CD4-positive, CD25-positive, alpha-beta regulatory T cell (primary cell): ENCODE measurements around the gene TMEM43. TPM values are rescaled to one million over a fixed set of nuclear protein-coding genes. Genes with fewer than 3 reads are reported as not detected.

Experiments used
- ATAC-seq, 2 donors: fragments of 150-1000 bp; cut with Tn5 transposase; one replicate each; pipeline ENCODE4 v1.10.0; 2021; ENCODE audit warnings: low read depth in 2 of 2, moderate number of reproducible peaks in 2 of 2, moderate library complexity in 1 of 2
- DNase-seq, 3 donors: peaks; one replicate each; pipeline versions ENCODE4 v3.0.0 to v3.0.0-alpha.2; 2012 to 2022; ENCODE audit warnings: mixed read lengths in 1 of 3
- H3K27ac ChIP-seq: one replicate; pipeline ENCODE4 v1.7.0; 2013; ENCODE audit warnings: mild to moderate bottlenecking, low read length; ENCODE audit not compliant: insufficient read depth, poor library complexity, severe bottlenecking
- H3K27me3 ChIP-seq: one replicate; pipeline ENCODE4 v1.7.0; 2013; ENCODE audit warnings: low read length; ENCODE audit not compliant: control insufficient read depth, insufficient read depth
- H3K36me3 ChIP-seq: one replicate; pipeline ENCODE4 v1.7.0; 2013; ENCODE audit warnings: mild to moderate bottlenecking, low read length, moderate library complexity; ENCODE audit not compliant: control insufficient read depth, insufficient read depth
- H3K4me1 ChIP-seq: 2 replicates; pipeline ENCODE4 v1.7.0; 2013; ENCODE audit warnings: mild to moderate bottlenecking, low read length; ENCODE audit not compliant: insufficient read depth, control insufficient read depth, poor library complexity, severe bottlenecking
- H3K4me3 ChIP-seq: one replicate; pipeline ENCODE4 v1.7.0; 2013; ENCODE audit warnings: low read depth, mild to moderate bottlenecking, low read length, moderate library complexity
- H3K9me3 ChIP-seq, 2 experiments: 1 replicate in 1 of 2; 2 replicates in 1 of 2; pipeline ENCODE4 v1.7.0; 2013; ENCODE audit warnings: low read length in 2 of 2, mild to moderate bottlenecking in 1 of 2, moderate library complexity in 1 of 2; ENCODE audit not compliant: control insufficient read depth in 2 of 2
- H3K27ac Mint-ChIP-seq, 3 donors: one replicate each; pipeline ENCODE4 v1.8.0; 2020 to 2022; ENCODE audit warnings: mild to moderate bottlenecking in 3 of 3, mixed read lengths in 3 of 3, moderate library complexity in 2 of 3
- H3K27me3 Mint-ChIP-seq: one replicate; pipeline ENCODE4 v1.8.0; 2022; ENCODE audit warnings: mild to moderate bottlenecking, mixed read lengths
- H3K36me3 Mint-ChIP-seq: one replicate; pipeline ENCODE4 v1.8.0; 2020; ENCODE audit warnings: mixed read lengths
- H3K4me1 Mint-ChIP-seq, 4 donors: one replicate each; pipeline ENCODE4 v1.8.0; 2020 to 2022; ENCODE audit warnings: mixed read lengths in 4 of 4, mild to moderate bottlenecking in 1 of 4
- H3K4me3 Mint-ChIP-seq, 4 donors: one replicate each; pipeline ENCODE4 v1.8.0; 2020 to 2022; ENCODE audit warnings: mild to moderate bottlenecking in 4 of 4, mixed read lengths in 4 of 4, moderate library complexity in 3 of 4
- H3K9me3 Mint-ChIP-seq, 7 donors: one replicate each; pipeline ENCODE4 v1.8.0; 2020 to 2022; ENCODE audit warnings: mixed read lengths in 7 of 7, mild to moderate bottlenecking in 3 of 7, moderate library complexity in 2 of 7
- polyA plus RNA-seq, 4 donors: library from polyadenylated mRNA; unstranded; fragments of 300-500 nt; fragmentation: Illumina TruSeq; gene quantifications; one replicate each; pipeline ENCODE4 v1.2.3, GENCODE V29; 2021
- total RNA-seq: library from RNA; stranded (reverse); gene quantifications from one replicate; pipeline ENCODE4 v1.2.3, GENCODE V29; 2022

The TMEM43 gene
- total and polyA plus RNA-seq, 5 donors from 2014 or later: 50.2 to 81.0 (median 74.3) TPM

DNA sequence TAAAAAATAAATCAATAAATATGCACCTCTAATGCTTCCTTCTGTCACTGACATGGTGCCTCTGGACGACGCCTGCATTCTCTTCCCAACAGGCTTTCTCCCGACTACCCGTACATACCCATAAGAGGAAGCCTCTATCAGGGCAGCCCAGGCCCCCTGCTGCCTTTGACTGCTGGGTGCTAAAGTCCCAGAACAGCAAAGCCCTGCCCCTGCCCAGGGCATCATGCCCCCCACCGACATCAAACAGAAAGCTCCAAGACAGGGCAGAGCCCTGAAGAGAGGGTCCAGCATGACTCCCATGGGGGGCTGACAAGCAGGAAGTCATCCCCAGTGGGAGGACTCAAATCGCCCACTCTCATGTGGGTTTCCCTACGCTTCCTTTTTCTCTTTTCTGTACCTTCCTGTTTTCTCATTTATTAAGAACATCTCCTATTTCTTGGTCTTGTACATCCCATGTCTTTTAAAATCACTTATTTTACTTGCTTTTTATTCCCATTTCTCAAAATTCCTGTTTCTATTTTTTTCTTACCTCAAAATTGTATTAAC is 30.1 kb downstream of the TMEM43 start:
- Mint-ChIP-seq H3K27ac (peak overlapping the region in 1 of 3 donors; percentile 71), H3K4me1 (peaks cover 6 to 14% (median 10%) of the 10 kb centered on the region in 4 donors), H3K36me3 (peaks cover 64% of the 10 kb centered on the region), H3K4me3 (no peak overlapping the region), H3K27me3 (no peaks in the 10 kb centered on the region), H3K9me3 (peaks cover 0 to 4% (median 0%) of the 10 kb centered on the region in 7 donors)
- DNase-seq: no peak
- no peaks in the 10 kb centered on the region for H3K9me3 ChIP-seq
- H3K36me3 ChIP-seq: peaks cover 84% of the 10 kb centered on the region
- no peaks in the 10 kb centered on the region for H3K27me3 ChIP-seq
- H3K27ac ChIP-seq: no peak overlapping the region
- no peak overlapping the region for H3K4me3 ChIP-seq
- H3K4me1 ChIP-seq: no peaks in the 10 kb centered on the region
- ATAC-seq: no peak

GRCh38 chr3:14156201-14156600 is 31.3 kb downstream of the TMEM43 start:
- DNase-seq: no peak
- no peak overlapping the region for H3K27ac ChIP-seq
- H3K4me1 ChIP-seq: no peaks in the 10 kb centered on the region
- Mint-ChIP-seq H3K27me3 (no peaks in the 10 kb centered on the region), H3K4me1 (peaks cover 6 to 14% (median 10%) of the 10 kb centered on the region in 4 donors), H3K9me3 (peaks cover 0 to 5% (median 2%) of the 10 kb centered on the region in 7 donors), H3K36me3 (peaks cover 68% of the 10 kb centered on the region), H3K27ac (peak overlapping the region; percentile 16 to 53 (median 52)), H3K4me3 (no peak overlapping the region)
- H3K4me3 ChIP-seq: no peak overlapping the region
- no peak for ATAC-seq
- peaks cover 3 to 6% of the 10 kb centered on the region in 2 experiments for H3K9me3 ChIP-seq
- H3K27me3 ChIP-seq: no peaks in the 10 kb centered on the region
- peaks cover 87% of the 10 kb centered on the region for H3K36me3 ChIP-seq

GRCh38 chr3:14156843-14157561 is 32.1 kb downstream of the TMEM43 start:
- Mint-ChIP-seq H3K4me3 (no peak overlapping the region), H3K27me3 (no peaks in the 10 kb centered on the region), H3K36me3 (peaks cover 76% of the 10 kb centered on the region), H3K9me3 (peaks cover 0 to 13% (median 4%) of the 10 kb centered on the region in 7 donors), H3K4me1 (peaks cover 6 to 14% (median 10%) of the 10 kb centered on the region in 4 donors), H3K27ac (peak overlapping the region in 2 of 3 donors; percentile 12 to 16)
- DNase-seq (no peak), ATAC-seq (no peak)
- no peaks in the 10 kb centered on the region for H3K27me3 ChIP-seq
- peaks cover 88% of the 10 kb centered on the region for H3K36me3 ChIP-seq
- no peaks in the 10 kb centered on the region for H3K4me1 ChIP-seq
- no peak overlapping the region for H3K27ac ChIP-seq
- H3K4me3 ChIP-seq: no peak overlapping the region
- peaks cover 11 to 13% of the 10 kb centered on the region in 2 experiments for H3K9me3 ChIP-seq

GRCh38 chr3:14157951-14158350 is 33.1 kb downstream of the TMEM43 start:
- no peak overlapping the region for H3K27ac ChIP-seq
- peak overlapping the region in 1 of 3 donors; percentile 64 for H3K27ac Mint-ChIP-seq
- H3K27me3 Mint-ChIP-seq: no peaks in the 10 kb centered on the region
- H3K36me3 Mint-ChIP-seq: peaks cover 82% of the 10 kb centered on the region
- peaks cover 0 to 20% (median 8%) of the 10 kb centered on the region in 7 donors for H3K9me3 Mint-ChIP-seq
- no peaks in the 10 kb centered on the region for H3K4me1 ChIP-seq
- peaks cover 90% of the 10 kb centered on the region for H3K36me3 ChIP-seq
- peaks cover 6 to 14% (median 10%) of the 10 kb centered on the region in 4 donors for H3K4me1 Mint-ChIP-seq
- H3K4me3 ChIP-seq: no peak overlapping the region
- peaks cover 18% of the 10 kb centered on the region in 2 experiments for H3K9me3 ChIP-seq
- ATAC-seq (no peak), DNase-seq (no peak)
- H3K27me3 ChIP-seq: no peaks in the 10 kb centered on the region
- H3K4me3 Mint-ChIP-seq: no peak overlapping the region

DNA sequence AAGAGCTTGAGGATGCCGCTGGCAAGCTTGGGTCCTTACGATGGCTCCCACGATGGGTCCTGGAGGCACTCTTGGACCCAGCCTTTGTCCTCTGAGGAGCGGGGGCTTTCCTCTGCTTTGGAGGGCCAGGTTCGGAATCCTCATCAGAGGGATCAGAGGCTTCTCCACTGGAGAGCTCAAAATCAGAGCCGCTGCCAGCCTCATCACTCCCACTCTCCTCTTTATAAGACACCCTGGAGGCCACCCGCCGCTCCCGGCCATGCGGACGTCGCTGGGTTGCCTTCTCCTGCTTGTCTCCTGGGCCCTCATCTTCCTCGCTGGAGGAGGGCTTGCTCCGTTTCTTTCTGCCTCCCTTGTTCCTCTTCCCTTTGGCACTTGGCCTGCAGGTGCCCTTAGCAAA is 33.5 kb downstream of the TMEM43 start:
- ATAC-seq: no peak
- Mint-ChIP-seq H3K4me3 (no peak overlapping the region), H3K4me1 (peaks cover 5 to 15% (median 10%) of the 10 kb centered on the region in 4 donors), H3K36me3 (peaks cover 86% of the 10 kb centered on the region), H3K27me3 (no peaks in the 10 kb centered on the region), H3K9me3 (peaks cover 0 to 20% (median 8%) of the 10 kb centered on the region in 7 donors), H3K27ac (peak overlapping the region in 2 of 3 donors; percentile 23 to 64)
- Histone ChIP-seq H3K4me1 (no peaks in the 10 kb centered on the region), H3K27me3 (no peaks in the 10 kb centered on the region), H3K27ac (no peak overlapping the region), H3K36me3 (peaks cover 90% of the 10 kb centered on the region), H3K4me3 (no peak overlapping the region), H3K9me3 (peaks cover 18% of the 10 kb centered on the region in 2 experiments)
- no peak for DNase-seq

- Mint-ChIP-seq H3K4me3 (no peak overlapping the region), H3K9me3 (peaks cover 0 to 20% (median 7%) of the 10 kb centered on the region in 7 donors), H3K4me1 (peaks cover 0 to 15% (median 8%) of the 10 kb centered on the region in 4 donors), H3K27me3 (no peaks in the 10 kb centered on the region), H3K27ac (no peak overlapping the region), H3K36me3 (peaks cover 88% of the 10 kb centered on the region)
- Histone ChIP-seq H3K4me3 (no peak overlapping the region), H3K27ac (no peak overlapping the region), H3K27me3 (no peaks in the 10 kb centered on the region), H3K4me1 (no peaks in the 10 kb centered on the region), H3K36me3 (peaks cover 91% of the 10 kb centered on the region), H3K9me3 (peaks cover 18% of the 10 kb centered on the region in 2 experiments)
- no peak for DNase-seq
- no peak for ATAC-seq
Observed at GRCh38 chr3:14159426-14159825, 34.6 kb downstream of the TMEM43 start.

DNA sequence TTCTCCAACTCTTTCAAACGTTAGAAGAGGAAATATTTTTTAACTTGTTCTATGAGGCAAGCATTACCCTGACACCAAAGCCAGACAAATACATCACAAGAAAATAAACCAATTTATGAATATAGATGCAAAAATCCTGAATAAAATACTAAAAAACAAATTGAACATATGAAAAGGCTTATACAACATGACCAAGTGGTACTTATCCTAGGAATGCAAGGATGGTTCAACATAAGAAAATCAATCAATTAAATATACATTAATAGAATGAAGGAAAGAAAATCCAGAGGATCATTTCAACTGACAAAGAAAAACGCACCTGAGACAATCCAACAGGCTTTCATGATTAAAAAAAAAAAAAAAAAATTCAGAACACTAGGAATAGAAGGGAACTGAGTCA is 36.4 kb downstream of the TMEM43 start:
- ATAC-seq: no peak
- DNase-seq: no peak
- H3K4me1 ChIP-seq: no peaks in the 10 kb centered on the region
- peaks cover 100% of the 10 kb centered on the region for H3K36me3 ChIP-seq
- no peaks in the 10 kb centered on the region for H3K27me3 ChIP-seq
- Mint-ChIP-seq H3K36me3 (peaks cover 93% of the 10 kb centered on the region), H3K9me3 (peaks cover 0 to 20% (median 6%) of the 10 kb centered on the region in 7 donors), H3K27ac (no peak overlapping the region), H3K4me1 (peaks cover 0 to 13% (median 6%) of the 10 kb centered on the region in 4 donors), H3K4me3 (no peak overlapping the region), H3K27me3 (no peaks in the 10 kb centered on the region)
- H3K9me3 ChIP-seq: peaks cover 18% of the 10 kb centered on the region in 2 experiments
- no peak overlapping the region for H3K4me3 ChIP-seq
- no peak overlapping the region for H3K27ac ChIP-seq
